GM23248 (cell line): Measurements from ENCODE around the gene ZNF365. TPM values are rescaled to one million over a fixed set of nuclear protein-coding genes. Genes with fewer than 3 reads are reported as not detected.

Experiments used
- DNase-seq: peaks from one replicate; pipeline ENCODE4 v3.0.0-alpha.2; 2015
- H2AFZ ChIP-seq: fragments of 200-600 bp; sonication (generic); 2 replicates; pipeline ENCODE4 v1.6.1; 2016; ENCODE audit warnings: antibody characterized with exemption
- H3F3A ChIP-seq: fragments of 200-600 bp; sonication (generic); 2 replicates; pipeline ENCODE4 v1.6.1; 2016; ENCODE audit warnings: mild to moderate bottlenecking, antibody characterized with exemption, mixed run types; ENCODE audit not compliant: insufficient read depth
- H3K27ac ChIP-seq: fragments of 200-600 bp; sonication (generic); 2 replicates; pipeline ENCODE4 v1.5.1; 2016; ENCODE audit warnings: mild to moderate bottlenecking
- H3K27me3 ChIP-seq: fragments of 200-600 bp; sonication (generic); replicated peaks from 2 replicates; pipeline ENCODE4 v1.6.1; 2016; ENCODE audit warnings: mild to moderate bottlenecking; ENCODE audit not compliant: insufficient read depth
- H3K36me3 ChIP-seq: fragments of 200-600 bp; sonication (generic); 2 replicates; pipeline ENCODE4 v1.6.1; 2016; ENCODE audit warnings: low read depth, mild to moderate bottlenecking
- H3K4me1 ChIP-seq: fragments of 200-600 bp; sonication (generic); 2 replicates; pipeline ENCODE4 v1.6.1; 2016; ENCODE audit warnings: mild to moderate bottlenecking; ENCODE audit not compliant: insufficient read depth
- H3K4me2 ChIP-seq: fragments of 200-600 bp; sonication (generic); one replicate; pipeline ENCODE4 v1.6.1; 2016; ENCODE audit warnings: mild to moderate bottlenecking; ENCODE audit not compliant: unreplicated experiment
- H3K4me3 ChIP-seq: fragments of 200-600 bp; sonication (generic); 2 replicates; pipeline ENCODE4 v1.5.1; 2016; ENCODE audit warnings: mild to moderate bottlenecking
- H3K79me2 ChIP-seq: fragments of 200-600 bp; sonication (generic); 2 replicates; pipeline ENCODE4 v1.6.1; 2016; ENCODE audit warnings: mild to moderate bottlenecking; ENCODE audit not compliant: insufficient read depth
- H3K9ac ChIP-seq: fragments of 200-600 bp; sonication (generic); 2 replicates; pipeline ENCODE4 v1.6.1; 2016; ENCODE audit warnings: mild to moderate bottlenecking
- H3K9me2 ChIP-seq: fragments of 200-600 bp; sonication (generic); 2 replicates; pipeline ENCODE4 v1.6.1; 2016; ENCODE audit warnings: mixed run types, mild to moderate bottlenecking, moderate library complexity; ENCODE audit not compliant: insufficient read depth
- H3K9me3 ChIP-seq: fragments of 200-600 bp; sonication (generic); one replicate; pipeline ENCODE4 v1.6.1; 2017; ENCODE audit warnings: low read depth
- H4K20me1 ChIP-seq: fragments of 200-600 bp; sonication (generic); 2 replicates; pipeline ENCODE4 v1.6.0; 2016; ENCODE audit not compliant: insufficient read depth
- EZH2 ChIP-seq: fragments of 200-600 bp; sonication (generic); IDR thresholded peaks from 2 replicates; pipeline ENCODE4 v1.6.1; 2018; ENCODE audit warnings: antibody characterized with exemption, mild to moderate bottlenecking; ENCODE audit not compliant: insufficient read depth, poor library complexity, severe bottlenecking
- EZH2phosphoT487 ChIP-seq: fragments of 200-600 bp; sonication (generic); IDR thresholded peaks from 2 replicates; pipeline ENCODE4 v1.6.1; 2018; ENCODE audit warnings: antibody characterized with exemption, moderate library complexity, mild to moderate bottlenecking, low read depth; ENCODE audit not compliant: insufficient read depth
- WGBS, 2 experiments: methylation state at CpG; one replicate each; pipeline ENCODE4 v1.1.6; 2015 to 2017; ENCODE audit warnings: low lambda C conversion rate in 2 of 2, low coverage in 1 of 2; ENCODE audit errors: missing lambda C conversion rate in 2 of 2; 5-methylcytosine and 5-hydroxymethylcytosine counted together
- in situ Hi-C: fragments of 300-500 bp; cut with MboI; formaldehyde crosslinking; loops from 2 replicates; pipeline ENCODE4 v1.15.0; 2020
- polyA plus RNA-seq: library from polyadenylated mRNA; unstranded; fragments of >200 nt; fragmentation: Nextera tagmentation; extraction: Ambion mirVana; gene quantifications from 2 replicates; pipeline ENCODE4 v1.2.1, GENCODE V29; 2016
- total RNA-seq: library from RNA; depleted of rRNA; stranded (reverse); fragments of >200 nt; shearing (Covaris generic); gene quantifications from 2 replicates; pipeline ENCODE4 v1.2.3, GENCODE V29; 2014; rRNA removed

Gene ZNF365
- 0.86 and 2.4 TPM in 2 replicates for total RNA-seq
- polyA plus RNA-seq: 0.76 and 1.4 TPM in 2 replicates

DNA sequence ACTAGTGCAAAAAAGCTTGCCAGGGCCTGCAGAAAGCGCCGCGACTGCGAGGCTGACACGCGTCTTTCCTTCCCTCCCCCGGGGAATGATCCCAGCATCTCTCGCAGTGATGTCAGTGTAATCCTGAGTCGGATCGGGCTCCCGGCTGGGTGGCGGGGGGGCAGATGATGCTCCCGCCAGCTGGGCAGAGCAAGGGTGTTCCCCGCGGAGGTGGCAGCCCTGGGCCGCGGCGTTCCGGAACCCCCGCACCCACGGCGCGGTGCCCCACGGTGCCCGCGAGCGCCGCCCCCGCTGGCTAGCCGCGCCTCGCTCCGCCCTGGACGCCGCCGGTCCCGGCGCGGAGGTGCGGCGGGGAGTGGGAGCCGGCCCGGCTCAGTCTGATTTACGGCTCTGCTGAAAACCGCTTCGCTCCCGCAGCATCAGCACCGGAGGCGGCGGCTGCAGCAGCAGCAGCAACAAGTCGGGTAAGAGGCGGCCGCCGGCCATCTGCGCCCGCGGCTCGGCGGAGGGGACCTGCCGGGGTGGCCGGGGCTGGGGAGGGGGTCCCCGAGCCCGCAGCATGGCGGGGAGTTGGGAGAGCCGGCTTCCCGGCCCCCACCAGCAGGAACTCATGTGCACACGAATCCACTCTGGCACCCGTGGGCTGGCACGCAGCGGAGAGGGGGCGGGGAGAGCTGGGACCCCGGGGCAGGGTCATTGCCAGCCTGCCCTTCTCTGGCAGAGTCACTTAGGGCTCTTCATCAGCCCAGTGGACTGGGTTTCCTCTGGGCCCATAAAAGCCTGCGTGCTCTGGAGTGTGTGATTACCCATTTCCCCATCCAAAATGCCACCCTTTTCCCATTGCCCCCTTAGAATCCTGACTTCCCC is at the start of gene ZNF365:
ZNF365 (plus strand) TSS at position 375 of the 867 bp plus-strand sequence. CDS start 1,825 bp downstream, outside the sequence.
- Histone ChIP-seq H4K20me1 (no peaks in the 10 kb centered on the region), H3K9me3 (no peaks in the 10 kb centered on the region), H3K9ac (peak within 1 kb of the TSS; percentile 60), H3K27me3 (no peaks in the 10 kb centered on the region), H3K4me1 (no peaks in the 10 kb centered on the region), H3F3A (peaks cover 10% of the 10 kb centered on the region), H3K9me2 (no peaks in the 10 kb centered on the region), H2AFZ (peak within 1 kb of the TSS; percentile 90), H3K4me3 (peak within 1 kb of the TSS; percentile 76), H3K79me2 (no peaks in the 10 kb centered on the region), H3K36me3 (no peaks in the 10 kb centered on the region), H3K27ac (no peak within 1 kb of the TSS), H3K4me2 (peak within 1 kb of the TSS; percentile 82)
- WGBS, 2 experiments: 2% methylated on average over 50 to 53 of the region's 73 CpGs
- peak; percentile 79 for DNase-seq
- in situ Hi-C loops: no loop called here
- TF ChIP-seq EZH2phosphoT487 (no peak), EZH2 (no peak)

DNA sequence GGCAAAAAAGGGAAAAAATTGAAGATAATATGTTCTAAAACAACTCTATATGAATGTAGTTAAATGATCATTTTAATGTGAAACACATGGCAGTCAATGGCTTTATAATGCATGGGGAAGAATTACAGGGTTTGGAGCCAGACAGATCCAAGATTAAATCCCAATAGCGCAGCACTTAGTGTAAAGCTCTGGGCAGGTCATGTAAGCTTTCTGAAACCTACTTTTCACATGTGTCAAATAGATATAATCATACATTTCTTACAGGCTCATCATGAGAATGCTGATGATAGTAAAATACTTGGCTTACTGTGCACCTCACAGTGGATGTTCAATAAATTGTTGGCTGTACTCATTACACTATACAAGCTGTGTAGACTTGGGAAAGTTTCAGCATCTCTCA is 48.0 kb upstream of the ZNF365 start:
- H3K4me3 ChIP-seq: no peak overlapping the region
- no peak for DNase-seq
- H2AFZ ChIP-seq: no peak overlapping the region
- no peaks in the 10 kb centered on the region for H3K27me3 ChIP-seq
- no peaks in the 10 kb centered on the region for H3K9me3 ChIP-seq
- H3K36me3 ChIP-seq: no peaks in the 10 kb centered on the region
- no peaks in the 10 kb centered on the region for H3K9me2 ChIP-seq
- TF ChIP-seq EZH2phosphoT487 (no peak), EZH2 (no peak)
- 22 to 27% methylated on average over 1 of the region's 1 CpG for WGBS, 2 experiments
- no peak overlapping the region for H3K27ac ChIP-seq
- no peak overlapping the region for H3K4me2 ChIP-seq
- H3K4me1 ChIP-seq: no peaks in the 10 kb centered on the region
- no peaks in the 10 kb centered on the region for H3K79me2 ChIP-seq
- H4K20me1 ChIP-seq: no peaks in the 10 kb centered on the region
- no peaks in the 10 kb centered on the region for H3F3A ChIP-seq
- no peak overlapping the region for H3K9ac ChIP-seq
- in situ Hi-C loops: no loop called here

DNA sequence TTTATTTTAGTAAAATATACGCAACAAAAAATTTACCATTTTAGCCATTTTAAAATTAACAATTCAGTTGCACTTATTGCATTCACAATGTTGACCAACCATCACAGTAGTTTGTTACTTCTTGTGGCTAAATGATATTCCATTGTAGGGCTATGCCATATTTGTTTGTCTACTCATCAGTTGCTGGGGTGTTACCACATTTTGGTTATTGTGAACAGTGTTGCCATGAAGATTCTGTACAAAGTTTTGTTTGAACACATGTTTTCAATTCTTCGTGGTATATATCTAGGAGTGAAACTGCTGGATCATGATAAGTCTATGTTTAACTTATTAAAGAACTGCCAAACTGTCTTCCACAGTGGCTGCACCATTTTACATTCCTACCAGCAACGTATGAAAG is 46.3 kb upstream of the ZNF365 start:
- H3K36me3 ChIP-seq: no peaks in the 10 kb centered on the region
- H3K4me2 ChIP-seq: no peak overlapping the region
- no peaks in the 10 kb centered on the region for H3K4me1 ChIP-seq
- no peaks in the 10 kb centered on the region for H3K79me2 ChIP-seq
- H3K27me3 ChIP-seq: no peaks in the 10 kb centered on the region
- H3F3A ChIP-seq: no peaks in the 10 kb centered on the region
- no peak for TF ChIP-seq EZH2
- no peak for TF ChIP-seq EZH2phosphoT487
- H3K9ac ChIP-seq: no peak overlapping the region
- DNase-seq: peak; percentile 46
- WGBS, 2 experiments: 30 to 33% methylated on average over 3 of the region's 3 CpGs
- H2AFZ ChIP-seq: no peak overlapping the region
- H3K9me2 ChIP-seq: no peaks in the 10 kb centered on the region
- H4K20me1 ChIP-seq: no peaks in the 10 kb centered on the region
- no peak overlapping the region for H3K4me3 ChIP-seq
- in situ Hi-C loops: no loop called here
- no peaks in the 10 kb centered on the region for H3K9me3 ChIP-seq
- no peak overlapping the region for H3K27ac ChIP-seq

GRCh38 chr10:62330213-62330612 is 44.0 kb upstream of the ZNF365 start:
- H3K9me3 ChIP-seq: no peaks in the 10 kb centered on the region
- no peaks in the 10 kb centered on the region for H3K79me2 ChIP-seq
- no peak overlapping the region for H3K4me2 ChIP-seq
- H3K27me3 ChIP-seq: no peaks in the 10 kb centered on the region
- no peak overlapping the region for H2AFZ ChIP-seq
- 0 out of 2 replicates have a peak, but pooled peaks cover 1% of the 10 kb centered on the region for H3K4me1 ChIP-seq
- WGBS, 2 experiments: 52 to 82% methylated on average over 1 of the region's 1 CpG
- no peak overlapping the region for H3K27ac ChIP-seq
- H3K9ac ChIP-seq: no peak overlapping the region
- in situ Hi-C loops: no loop called here
- no peak for DNase-seq
- TF ChIP-seq EZH2 (no peak), EZH2phosphoT487 (no peak)
- no peak overlapping the region for H3K4me3 ChIP-seq
- no peaks in the 10 kb centered on the region for H3F3A ChIP-seq
- no peaks in the 10 kb centered on the region for H3K36me3 ChIP-seq
- no peaks in the 10 kb centered on the region for H4K20me1 ChIP-seq
- no peaks in the 10 kb centered on the region for H3K9me2 ChIP-seq
